Parietal lobe (tissue), 1 donor: ENCODE results near the gene YWHAB. TPM values are rescaled to one million over a fixed set of nuclear protein-coding genes. Genes with fewer than 3 reads are reported as not detected.

Source experiments
- total RNA-seq: library from RNA; depleted of rRNA; stranded (reverse); fragments of >200 nt; gene quantifications from one replicate; pipeline ENCODE4 v1.2.3, GENCODE V29; 2014

YWHAB gene
- 127 TPM for total RNA-seq

GRCh38 chr20:44885392-44886265, at the start of gene YWHAB:
Gene YWHAB, plus strand, starts transcription at chr20:44885705. Its CDS starts 15,829 bp downstream, at chr20:44901534.

GRCh38 chr20:44909872-44910689, 24.6 kb downstream of the YWHAB start, which contains the start of gene PABPC1L:
Gene PABPC1L, plus strand, starts transcription at chr20:44910060. Its CDS starts 84 bp downstream, at chr20:44910144.

Other genes with a start within 250 kb of the YWHAB start
- gene ADA, start 234.0 kb upstream of the YWHAB start, total RNA-seq, result 0.63 TPM
- not detected for gene CCN5, start 170.3 kb upstream of the YWHAB start, total RNA-seq
- not detected for gene KCNK15, start 139.8 kb upstream of the YWHAB start, total RNA-seq
- 52.0 TPM for gene RIMS4, start 75.2 kb upstream of the YWHAB start, total RNA-seq
- 13.8 TPM for gene PABPC1L, start 24.4 kb downstream of the YWHAB start, total RNA-seq
- gene TOMM34, start 74.7 kb downstream of the YWHAB start, total RNA-seq, result 6.6 TPM
- gene STK4, start 80.8 kb downstream of the YWHAB start, total RNA-seq, result 59.5 TPM
- 1.6 TPM for gene KCNS1, start 215.4 kb downstream of the YWHAB start, total RNA-seq
- gene WFDC5, start 229.5 kb downstream of the YWHAB start, total RNA-seq, result not detected
- not detected for gene WFDC12, start 238.8 kb downstream of the YWHAB start, total RNA-seq